Mesenchymal stem cell (in vitro differentiated cells and primary cell): ENCODE measurements around the gene SAMHD1.

Experiments used
- DNase-seq: peaks from one replicate; pipeline ENCODE4 v3.0.0-alpha.2; 2013
- H2AFZ ChIP-seq: one replicate; pipeline ENCODE4 v1.6.1; 2013; ENCODE audit warnings: low read depth, mild to moderate bottlenecking, control low read depth, inconsistent platforms, low read length, moderate library complexity
- H2AK5ac ChIP-seq: 2 replicates; pipeline ENCODE4 v1.6.1; 2013; ENCODE audit warnings: low read length, moderate library complexity, mild to moderate bottlenecking, inconsistent platforms; ENCODE audit not compliant: severe bottlenecking
- H2BK120ac ChIP-seq: one replicate; pipeline ENCODE4 v1.6.1; 2013; ENCODE audit warnings: low read depth, mild to moderate bottlenecking, inconsistent platforms, low read length, moderate library complexity
- H2BK12ac ChIP-seq, 2 experiments: one replicate each; pipeline ENCODE4 v1.6.1; 2013; ENCODE audit warnings: inconsistent platforms in 2 of 2, low read length in 2 of 2, mild to moderate bottlenecking in 2 of 2, moderate library complexity in 2 of 2, control low read depth in 1 of 2
- H2BK15ac ChIP-seq: one replicate; pipeline ENCODE4 v1.6.1; 2013; ENCODE audit warnings: mild to moderate bottlenecking, low read depth, inconsistent platforms; ENCODE audit not compliant: poor library complexity, severe bottlenecking
- H2BK5ac ChIP-seq: 2 replicates; pipeline ENCODE4 v1.6.1; 2013; ENCODE audit warnings: low read depth, mild to moderate bottlenecking, low read length, control low read depth, inconsistent platforms; ENCODE audit not compliant: poor library complexity, severe bottlenecking
- H3K14ac ChIP-seq, 2 experiments: one replicate each; pipeline ENCODE4 v1.6.1; 2013; ENCODE audit warnings: inconsistent platforms in 2 of 2, low read length in 2 of 2, control low read depth in 1 of 2, mild to moderate bottlenecking in 1 of 2, moderate library complexity in 1 of 2
- H3K18ac ChIP-seq, 2 experiments: one replicate each; pipeline ENCODE4 v1.6.1; 2013; ENCODE audit warnings: inconsistent platforms in 2 of 2, low read length in 2 of 2, control low read depth in 1 of 2, low read depth in 1 of 2, mild to moderate bottlenecking in 1 of 2
- H3K23ac ChIP-seq, 2 experiments: one replicate each; pipeline ENCODE4 v1.6.1; 2013; ENCODE audit warnings: inconsistent platforms in 2 of 2, low read length in 2 of 2, mild to moderate bottlenecking in 2 of 2, moderate library complexity in 2 of 2, control low read depth in 1 of 2
- H3K27ac ChIP-seq: 2 replicates; pipeline ENCODE4 v1.5.1; 2013; ENCODE audit warnings: mild to moderate bottlenecking, moderate library complexity, low read length, control low read depth, inconsistent platforms; ENCODE audit not compliant: poor library complexity, severe bottlenecking
- H3K27me3 ChIP-seq, 2 experiments: 2 replicates each; pipeline versions ENCODE4 v1.6.1 to v1.7.0; 2013; ENCODE audit warnings: low read length in 2 of 2, mild to moderate bottlenecking in 2 of 2, moderate library complexity in 2 of 2, control low read depth in 1 of 2, inconsistent platforms in 1 of 2; ENCODE audit not compliant: control insufficient read depth in 1 of 2, insufficient read depth in 1 of 2
- H3K36me3 ChIP-seq, 2 experiments: 2 replicates each; pipeline versions ENCODE4 v1.6.1 to v1.7.0; 2013; ENCODE audit warnings: low read length in 2 of 2, control low read depth in 1 of 2, inconsistent platforms in 1 of 2, low read depth in 1 of 2, mild to moderate bottlenecking in 1 of 2; ENCODE audit not compliant: insufficient read depth in 2 of 2, control insufficient read depth in 1 of 2
- H3K4ac ChIP-seq, 2 experiments: one replicate each; pipeline ENCODE4 v1.6.1; 2013; ENCODE audit warnings: inconsistent platforms in 2 of 2, low read length in 2 of 2, mild to moderate bottlenecking in 2 of 2, moderate library complexity in 2 of 2, control low read depth in 1 of 2, low read depth in 1 of 2
- H3K4me1 ChIP-seq: 2 replicates; pipeline ENCODE4 v1.6.1; 2013; ENCODE audit warnings: low read depth, low read length, control low read depth; ENCODE audit not compliant: control insufficient read depth, insufficient read depth
- H3K4me2 ChIP-seq: 2 replicates; pipeline ENCODE4 v1.6.1; 2013; ENCODE audit warnings: low read length, mild to moderate bottlenecking, inconsistent platforms; ENCODE audit not compliant: poor library complexity, severe bottlenecking
- H3K4me3 ChIP-seq, 2 experiments: 2 replicates each; pipeline versions ENCODE4 v1.5.1 to v1.7.0; 2013; ENCODE audit warnings: low read length in 2 of 2, mild to moderate bottlenecking in 2 of 2, control low read depth in 1 of 2, low read depth in 1 of 2; ENCODE audit not compliant: insufficient read depth in 1 of 2
- H3K79me1 ChIP-seq: replicated peaks from 2 replicates; pipeline ENCODE4 v1.6.1; 2013; ENCODE audit warnings: mild to moderate bottlenecking, control low read depth, low read length, inconsistent platforms; ENCODE audit not compliant: poor library complexity, severe bottlenecking
- H3K9ac ChIP-seq: 2 replicates; pipeline ENCODE4 v1.7.0; 2013; ENCODE audit warnings: mild to moderate bottlenecking, low read length, moderate library complexity
- H3K9me3 ChIP-seq: 2 replicates; pipeline ENCODE4 v1.7.0; 2013; ENCODE audit warnings: mild to moderate bottlenecking, low read length; ENCODE audit not compliant: control insufficient read depth
- H4K8ac ChIP-seq: one replicate; pipeline ENCODE4 v1.6.1; 2013; ENCODE audit warnings: inconsistent platforms, mild to moderate bottlenecking, low read length, moderate library complexity
- H4K91ac ChIP-seq: one replicate; pipeline ENCODE4 v1.6.1; 2013; ENCODE audit warnings: mild to moderate bottlenecking, low read length, inconsistent platforms
- WGBS: methylation state at CpG from one replicate; pipeline ENCODE4 v1.1.7; 2013; ENCODE audit warnings: mixed read lengths; 5-methylcytosine and 5-hydroxymethylcytosine counted together

Gene SAMHD1

DNA sequence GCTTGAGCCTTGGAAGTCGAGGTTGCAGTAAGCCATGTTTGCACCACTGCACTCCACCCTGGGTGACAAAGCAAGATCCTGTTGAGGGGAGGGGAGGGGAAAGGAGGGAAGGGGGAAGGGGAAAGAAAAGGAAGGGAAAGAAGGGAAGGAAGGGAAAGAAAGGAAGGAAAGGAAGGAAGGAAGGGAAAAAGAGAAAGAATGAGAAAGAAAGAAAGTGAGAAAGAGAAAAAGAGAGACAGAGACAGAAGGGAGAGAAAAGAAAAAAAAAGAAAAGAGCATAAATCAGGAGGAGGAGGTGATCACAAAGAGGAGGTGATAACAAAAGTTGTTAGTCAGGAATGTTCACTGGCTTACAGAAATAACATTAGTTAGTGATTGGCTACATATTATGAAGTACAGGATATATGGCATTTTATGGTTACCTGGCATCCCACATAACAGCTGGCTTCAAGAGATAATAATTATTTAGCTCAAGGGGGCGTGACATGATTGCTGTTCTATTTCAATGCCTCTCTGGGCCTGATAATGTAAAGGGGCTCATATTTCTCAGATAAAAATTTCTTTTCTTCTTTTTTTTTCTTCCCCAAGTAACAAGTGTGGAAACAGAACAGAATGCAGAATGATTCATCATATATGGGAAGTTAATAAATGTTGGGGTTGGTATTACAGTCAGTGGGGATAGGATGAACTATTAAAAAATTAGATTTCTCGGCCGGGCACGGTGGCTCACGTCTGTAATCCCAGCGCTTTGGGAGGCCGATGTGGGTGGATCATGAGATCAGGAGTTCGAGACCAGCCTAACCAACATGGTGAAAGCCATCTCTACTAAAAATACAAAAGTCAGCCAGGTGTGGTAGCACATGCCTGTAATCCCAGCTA, 27.1 kb downstream of the SAMHD1 start:
- Histone ChIP-seq H3K18ac (no peak overlapping the region), H3K23ac (no peak overlapping the region), H2BK12ac (no peak overlapping the region), H3K4ac (no peak overlapping the region), H4K8ac (no peak overlapping the region), H2BK5ac (no peak overlapping the region), H2BK15ac (no peak overlapping the region), H4K91ac (no peak overlapping the region), H3K4me3 (no peak overlapping the region), H3K9ac (no peak overlapping the region), H3K36me3 (peaks cover 3 to 38% of the 10 kb centered on the region in 2 experiments), H3K79me1 (no peaks in the 10 kb centered on the region), H3K9me3 (no peaks in the 10 kb centered on the region), H2AFZ (no peak overlapping the region), H3K27me3 (no peaks in the 10 kb centered on the region), H3K14ac (no peak overlapping the region), H3K4me1 (peaks cover 2% of the 10 kb centered on the region), H3K4me2 (no peak overlapping the region), H2BK120ac (no peak overlapping the region), H3K27ac (peak overlapping the region; percentile 56), H2AK5ac (no peak overlapping the region)
- no peak for DNase-seq
- WGBS, result 93% methylated on average over 8 of the region's 9 CpGs

- Histone ChIP-seq H2BK15ac (no peak overlapping the region), H2BK12ac (no peak overlapping the region), H3K14ac (no peak overlapping the region), H2AFZ (no peak overlapping the region), H3K4ac (no peak overlapping the region), H3K18ac (no peak overlapping the region), H4K91ac (no peak overlapping the region), H3K27me3 (no peaks in the 10 kb centered on the region), H3K4me3 (no peak overlapping the region), H2BK5ac (no peak overlapping the region), H3K23ac (no peak overlapping the region), H3K4me1 (peaks cover 2% of the 10 kb centered on the region), H3K9me3 (no peaks in the 10 kb centered on the region), H3K36me3 (peaks cover 0 to 26% of the 10 kb centered on the region in 2 experiments), H4K8ac (no peak overlapping the region), H3K9ac (no peak overlapping the region), H3K4me2 (no peak overlapping the region), H3K79me1 (no peaks in the 10 kb centered on the region), H2AK5ac (no peak overlapping the region), H2BK120ac (no peak overlapping the region), H3K27ac (no peak overlapping the region)
- WGBS, result 92% methylated on average over 8 of the region's 8 CpGs
- DNase-seq, result no peak
These were observed 31.2 kb downstream of the SAMHD1 start for GRCh38 chr20:36920334-36920730.

DNA sequence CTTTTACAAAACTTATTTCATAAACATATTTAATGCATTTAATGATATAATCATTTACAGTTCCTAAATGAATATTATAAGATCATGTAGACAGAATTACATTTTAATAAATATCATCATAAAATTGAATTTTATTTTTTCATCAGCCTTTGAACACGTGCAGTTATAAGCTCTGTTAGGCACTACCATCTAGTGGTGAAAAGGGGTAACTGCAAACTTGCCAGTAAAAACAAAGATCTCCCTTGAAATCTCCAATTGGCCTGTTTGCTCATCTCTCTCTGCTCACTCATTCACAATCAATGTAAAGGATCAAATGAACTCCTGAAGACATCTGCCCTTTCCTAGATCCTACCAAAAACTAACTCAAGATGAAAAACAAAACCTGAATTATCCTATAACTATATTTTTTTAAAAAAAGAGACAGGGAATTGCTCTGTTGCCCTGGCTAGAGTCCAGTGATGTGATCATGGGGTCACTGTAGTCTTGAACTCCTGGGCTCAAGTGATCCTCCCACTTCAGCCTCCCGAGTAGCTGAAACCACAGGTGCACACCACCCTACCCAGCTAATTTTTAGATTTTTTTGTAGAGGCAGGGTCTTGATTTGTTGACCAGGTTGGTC, 31.7 kb downstream of the SAMHD1 start:
- no peak overlapping the region for H3K23ac ChIP-seq
- H3K9me3 ChIP-seq, result no peaks in the 10 kb centered on the region

GRCh38 chr20:36917943-36918342, 33.6 kb downstream of the SAMHD1 start:
- Histone ChIP-seq H2BK15ac (no peak overlapping the region), H3K9me3 (no peaks in the 10 kb centered on the region), H3K4me3 (no peak overlapping the region), H2AK5ac (no peak overlapping the region), H2AFZ (no peak overlapping the region), H3K14ac (no peak overlapping the region), H3K23ac (no peak overlapping the region), H2BK120ac (no peak overlapping the region), H4K91ac (no peak overlapping the region), H3K27ac (no peak overlapping the region), H3K4me1 (no peaks in the 10 kb centered on the region), H3K79me1 (no peaks in the 10 kb centered on the region), H3K36me3 (peaks cover 4 to 38% of the 10 kb centered on the region in 2 experiments), H3K18ac (no peak overlapping the region), H3K4me2 (no peak overlapping the region), H3K4ac (no peak overlapping the region), H2BK12ac (no peak overlapping the region), H3K9ac (no peak overlapping the region), H4K8ac (no peak overlapping the region), H2BK5ac (no peak overlapping the region), H3K27me3 (no peaks in the 10 kb centered on the region)
- DNase-seq, result no peak

More for the DNA sequence above, 31.7 kb downstream of the SAMHD1 start:
- no peak overlapping the region for H3K14ac ChIP-seq
- no peak overlapping the region for H3K4me2 ChIP-seq
- H3K18ac ChIP-seq, result no peak overlapping the region
- H3K36me3 ChIP-seq, result peaks cover 0 to 28% of the 10 kb centered on the region in 2 experiments
- no peak overlapping the region for H2BK120ac ChIP-seq
- no peak overlapping the region for H2BK5ac ChIP-seq
- H3K27ac ChIP-seq, result no peak overlapping the region
- no peak overlapping the region for H2AK5ac ChIP-seq
- H3K79me1 ChIP-seq, result no peaks in the 10 kb centered on the region
- H3K9ac ChIP-seq, result no peak overlapping the region
- no peaks in the 10 kb centered on the region for H3K27me3 ChIP-seq
- no peak overlapping the region for H4K8ac ChIP-seq
- H2BK12ac ChIP-seq, result no peak overlapping the region
- no peak overlapping the region for H4K91ac ChIP-seq
- H3K4me1 ChIP-seq, result peaks cover 2% of the 10 kb centered on the region
- peak; percentile 71 for DNase-seq
- H3K4me3 ChIP-seq, result no peak overlapping the region
- H2BK15ac ChIP-seq, result no peak overlapping the region
- no peak overlapping the region for H2AFZ ChIP-seq
- WGBS, result 0% methylated on average over 1 of the region's 2 CpGs
- H3K4ac ChIP-seq, result no peak overlapping the region
